ENCODE data around the gene LASP1. TPM values are rescaled to one million over a fixed set of nuclear protein-coding genes. Genes with fewer than 3 reads are reported as not detected.

Gene LASP1
- total and polyA plus RNA-seq, 2 experiments from 2014 or later, result 48.7 to 173 TPM

GRCh38 chr17:38967290-38967738 is 97.5 kb downstream of the LASP1 start, which contains the start of gene FBXO47:
TSS of gene FBXO47 (minus strand) at chr17:38967403. CDS start at chr17:38963025, 4,378 bp downstream.
- H3K4me1 Mint-ChIP-seq, result peaks cover 17% of the 10 kb centered on the region; the same call in 2 of the 3 replicates
- Histone ChIP-seq H3F3A (replicated peaks; ENCODE audit: low read depth) (no peaks in the 10 kb centered on the region), H3K4me1 (ENCODE audit: insufficient read depth) (peaks cover 16% of the 10 kb centered on the region), H3K4me2 (peak within 1 kb of the TSS; percentile 64), H3K4me3 (peak within 1 kb of the TSS; percentile 38), H4K20me1 (replicated peaks; ENCODE audit: insufficient read depth) (no peaks in the 10 kb centered on the region), H3K27ac (ENCODE audit: low read depth) (peak within 1 kb of the TSS; percentile 53), H3K79me2 (replicated peaks; ENCODE audit: insufficient read depth) (no peaks in the 10 kb centered on the region), H3K36me3 (ENCODE audit: insufficient read depth) (no peaks in the 10 kb centered on the region), H3K9me2 (ENCODE audit: insufficient read depth) (no peaks in the 10 kb centered on the region), H3K27me3 (ENCODE audit: insufficient read depth) (no peaks in the 10 kb centered on the region), H2AFZ (peak within 1 kb of the TSS; percentile 67)
- H3K4me3 Mint-ChIP-seq, result peak within 1 kb of the TSS; percentile 63
- peak in 1 of 2 experiments; percentile 43; a peak in 3 of 4 replicates for TF ChIP-seq CTCF (conservative IDR thresholded peaks at IDR 0.05; ENCODE audit: low read depth in 2 of 2)
- no peak for TF ChIP-seq ZNF331 (CRISPR knock-in tag; IDR thresholded peaks at IDR 0.05; ENCODE audit: low read depth)
- peak; percentile 88 for TF ChIP-seq POLR2AphosphoS5 (IDR thresholded peaks at IDR 0.05; ENCODE audit: low read depth)
- ATAC-seq (peak; percentile 97), DNase-seq (ENCODE audit: low spot score) (peak; percentile 100)
- H3K36me3 Mint-ChIP-seq (ENCODE audit: low read depth), result no peaks in the 10 kb centered on the region
- peak within 1 kb of the TSS; percentile 93 for H3K27ac Mint-ChIP-seq
- H3K9me3 Mint-ChIP-seq, result no peaks in the 10 kb centered on the region; the same call in 2 of the 3 replicates
- H3K27me3 Mint-ChIP-seq (ENCODE audit: insufficient read depth, low read depth, poor library complexity), result peaks cover 9% of the 10 kb centered on the region

- no peak for DNase-seq (ENCODE audit: low spot score)
- H3K36me3 Mint-ChIP-seq (ENCODE audit: low read depth), result no peaks in the 10 kb centered on the region
- H3K4me1 Mint-ChIP-seq, result peaks cover 21% of the 10 kb centered on the region; the same call in 2 of the 3 replicates
- peak overlapping the region; percentile 35; the same call in 1 of the 2 replicates for H2AFZ ChIP-seq
- H3K79me2 ChIP-seq (replicated peaks; ENCODE audit: insufficient read depth), result no peaks in the 10 kb centered on the region
- no peaks in the 10 kb centered on the region for H3K36me3 ChIP-seq (ENCODE audit: insufficient read depth)
- H3K4me2 ChIP-seq, result no peak overlapping the region
- no peak overlapping the region for H3K4me3 ChIP-seq
- peaks cover 21% of the 10 kb centered on the region for H3K4me1 ChIP-seq (ENCODE audit: insufficient read depth)
- no peak overlapping the region for H3K27ac ChIP-seq (ENCODE audit: low read depth)
- H3K9me2 ChIP-seq (ENCODE audit: insufficient read depth), result no peaks in the 10 kb centered on the region
- no peaks in the 10 kb centered on the region for H3F3A ChIP-seq (replicated peaks; ENCODE audit: low read depth)
- no peak for ATAC-seq
- no peaks in the 10 kb centered on the region for H4K20me1 ChIP-seq (replicated peaks; ENCODE audit: insufficient read depth)
- H3K9me3 Mint-ChIP-seq, result no peaks in the 10 kb centered on the region; the same call in 2 of the 3 replicates
- H3K27ac Mint-ChIP-seq, result no peak overlapping the region; the same call in 1 of the 2 replicates
- H3K27me3 ChIP-seq (ENCODE audit: insufficient read depth), result no peaks in the 10 kb centered on the region
- H3K27me3 Mint-ChIP-seq (ENCODE audit: insufficient read depth, low read depth, poor library complexity), result peaks cover 9% of the 10 kb centered on the region
- no peak overlapping the region; the same call in 2 of the 3 replicates for H3K4me3 Mint-ChIP-seq
- TF ChIP-seq ETS1 (IDR thresholded peaks at IDR 0.05) (no peak), EZH2 (IDR thresholded peaks at IDR 0.05; ENCODE audit: low read depth, unreplicated experiment) (no peak), NANOG (IDR thresholded peaks at IDR 0.05; ENCODE audit: borderline replicate concordance) (no peak), ZNF331 (CRISPR knock-in tag; IDR thresholded peaks at IDR 0.05; ENCODE audit: low read depth) (no peak), STAT1 (IDR thresholded peaks at IDR 0.05; ENCODE audit: unreplicated experiment) (no peak), CTCF (conservative IDR thresholded peaks at IDR 0.05; ENCODE audit: low read depth in 2 of 2) (no peak), ZNF114 (CRISPR knock-in tag; IDR thresholded peaks at IDR 0.05) (no peak), POLR2AphosphoS5 (IDR thresholded peaks at IDR 0.05; ENCODE audit: low read depth) (no peak)
- TF ChIP-seq, protein P1, sequence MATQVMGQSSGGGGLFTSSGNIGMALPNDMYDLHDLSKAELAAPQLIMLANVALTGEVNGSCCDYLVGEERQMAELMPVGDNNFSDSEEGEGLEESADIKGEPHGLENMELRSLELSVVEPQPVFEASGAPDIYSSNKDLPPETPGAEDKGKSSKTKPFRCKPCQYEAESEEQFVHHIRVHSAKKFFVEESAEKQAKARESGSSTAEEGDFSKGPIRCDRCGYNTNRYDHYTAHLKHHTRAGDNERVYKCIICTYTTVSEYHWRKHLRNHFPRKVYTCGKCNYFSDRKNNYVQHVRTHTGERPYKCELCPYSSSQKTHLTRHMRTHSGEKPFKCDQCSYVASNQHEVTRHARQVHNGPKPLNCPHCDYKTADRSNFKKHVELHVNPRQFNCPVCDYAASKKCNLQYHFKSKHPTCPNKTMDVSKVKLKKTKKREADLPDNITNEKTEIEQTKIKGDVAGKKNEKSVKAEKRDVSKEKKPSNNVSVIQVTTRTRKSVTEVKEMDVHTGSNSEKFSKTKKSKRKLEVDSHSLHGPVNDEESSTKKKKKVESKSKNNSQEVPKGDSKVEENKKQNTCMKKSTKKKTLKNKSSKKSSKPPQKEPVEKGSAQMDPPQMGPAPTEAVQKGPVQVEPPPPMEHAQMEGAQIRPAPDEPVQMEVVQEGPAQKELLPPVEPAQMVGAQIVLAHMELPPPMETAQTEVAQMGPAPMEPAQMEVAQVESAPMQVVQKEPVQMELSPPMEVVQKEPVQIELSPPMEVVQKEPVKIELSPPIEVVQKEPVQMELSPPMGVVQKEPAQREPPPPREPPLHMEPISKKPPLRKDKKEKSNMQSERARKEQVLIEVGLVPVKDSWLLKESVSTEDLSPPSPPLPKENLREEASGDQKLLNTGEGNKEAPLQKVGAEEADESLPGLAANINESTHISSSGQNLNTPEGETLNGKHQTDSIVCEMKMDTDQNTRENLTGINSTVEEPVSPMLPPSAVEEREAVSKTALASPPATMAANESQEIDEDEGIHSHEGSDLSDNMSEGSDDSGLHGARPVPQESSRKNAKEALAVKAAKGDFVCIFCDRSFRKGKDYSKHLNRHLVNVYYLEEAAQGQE (IDR thresholded peaks at IDR 0.05; ENCODE audit: unreplicated experiment), result no peak
Observed at GRCh38 chr17:38969281-38969680, 99.4 kb downstream of the LASP1 start.

Measured in GM23338 (cell line).